Left lung (tissue), 10 donors: Measurements from ENCODE around the gene NAALADL2. TPM values are rescaled to one million over a fixed set of nuclear protein-coding genes. Genes with fewer than 3 reads are reported as not detected.

Source experiments
- ATAC-seq: fragments of 200-7000 bp; cut with Tn5 transposase; one replicate; pipeline ENCODE4 v1.9.1; 2020; ENCODE audit warnings: moderate library complexity
- DNase-seq, 4 donors: peaks; one replicate each; pipeline ENCODE4 v3.0.0-alpha.2; 2013 to 2020
- H3K27ac ChIP-seq, 2 donors: fragments of 200-600 bp; sonication (generic) in 1 of 2; one replicate each; pipeline versions ENCODE4 v1.5.0 to v1.8.0; 2020 to 2021
- H3K27me3 ChIP-seq, 2 donors: fragments of 200-600 bp; sonication (generic) in 1 of 2; one replicate each; pipeline versions ENCODE4 v1.5.0 to v1.8.0; 2020 to 2021
- H3K36me3 ChIP-seq, 2 donors: fragments of 200-600 bp; sonication (generic) in 1 of 2; one replicate each; pipeline versions ENCODE4 v1.5.0 to v1.8.0; 2020 to 2021
- H3K4me1 ChIP-seq, 2 donors: fragments of 200-600 bp; one replicate each; pipeline ENCODE4 v1.8.0; 2021
- H3K4me3 ChIP-seq, 2 donors: fragments of 200-600 bp; sonication (generic) in 1 of 2; one replicate each; pipeline versions ENCODE4 v1.5.0 to v1.8.0; 2020 to 2021; ENCODE audit warnings: mild to moderate bottlenecking in 1 of 2
- H3K9me3 ChIP-seq, 2 donors: fragments of 200-600 bp; sonication (generic) in 1 of 2; one replicate each; pipeline versions ENCODE4 v1.5.0 to v1.8.0; 2020 to 2021
- intact Hi-C, 2 donors: fragments of 100-400 bp; cut with DNase I; formaldehyde crosslinking; loops; one replicate each; pipeline versions ENCODE4 v1.11.2 to v1.14.2; 2022
- polyA plus RNA-seq, 6 donors: library from polyadenylated mRNA; unstranded; fragments of 120-200 nt; gene quantifications; one replicate each; pipeline ENCODE4 v1.2.1, GENCODE V29; 2013; ENCODE audit not compliant: insufficient read length in 6 of 6
- total RNA-seq, 2 donors: library from RNA; stranded (reverse); fragmentation: NEBNext Ultra II Directional; extraction: Animal tissue kit (Norgen Biotek cat#: 25700); gene quantifications; one replicate each; pipeline ENCODE4 v1.2.1, GENCODE V29; 2021
- TF ChIP-seq, protein P1 (sequence below), 2 donors: fragments of 200-600 bp; sonication (generic) in 1 of 2; IDR thresholded peaks; one replicate each; pipeline versions ENCODE4 v1.5.0 to v1.8.0; 2021; ENCODE audit warnings: antibody characterized with exemption in 2 of 2
- donor health status: DM: no; HTN: yes; CAD: no.
- donor health status: DM: no; HTN: no; CAD: no.

Gene NAALADL2
- total and polyA plus RNA-seq, 8 donors, result 9.8 to 23.3 (median 17.8) TPM

- Histone ChIP-seq H3K36me3 (no peaks in the 10 kb centered on the region), H3K27me3 (no peaks in the 10 kb centered on the region), H3K9me3 (peaks cover 0 to 4% of the 10 kb centered on the region in 2 donors), H3K27ac (no peak overlapping the region), H3K4me3 (no peak overlapping the region), H3K4me1 (no peaks in the 10 kb centered on the region)
- intact Hi-C loops, result no loop called here
- TF ChIP-seq, protein P1, sequence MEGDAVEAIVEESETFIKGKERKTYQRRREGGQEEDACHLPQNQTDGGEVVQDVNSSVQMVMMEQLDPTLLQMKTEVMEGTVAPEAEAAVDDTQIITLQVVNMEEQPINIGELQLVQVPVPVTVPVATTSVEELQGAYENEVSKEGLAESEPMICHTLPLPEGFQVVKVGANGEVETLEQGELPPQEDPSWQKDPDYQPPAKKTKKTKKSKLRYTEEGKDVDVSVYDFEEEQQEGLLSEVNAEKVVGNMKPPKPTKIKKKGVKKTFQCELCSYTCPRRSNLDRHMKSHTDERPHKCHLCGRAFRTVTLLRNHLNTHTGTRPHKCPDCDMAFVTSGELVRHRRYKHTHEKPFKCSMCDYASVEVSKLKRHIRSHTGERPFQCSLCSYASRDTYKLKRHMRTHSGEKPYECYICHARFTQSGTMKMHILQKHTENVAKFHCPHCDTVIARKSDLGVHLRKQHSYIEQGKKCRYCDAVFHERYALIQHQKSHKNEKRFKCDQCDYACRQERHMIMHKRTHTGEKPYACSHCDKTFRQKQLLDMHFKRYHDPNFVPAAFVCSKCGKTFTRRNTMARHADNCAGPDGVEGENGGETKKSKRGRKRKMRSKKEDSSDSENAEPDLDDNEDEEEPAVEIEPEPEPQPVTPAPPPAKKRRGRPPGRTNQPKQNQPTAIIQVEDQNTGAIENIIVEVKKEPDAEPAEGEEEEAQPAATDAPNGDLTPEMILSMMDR (IDR thresholded peaks at IDR 0.05), result no peak
- DNase-seq, result no peak
- ATAC-seq, result peak; percentile 51
Measured at GRCh38 chr3:175378348-175378747, 519.2 kb downstream of the NAALADL2 start.

GRCh38 chr3:175381685-175382084 is 522.6 kb downstream of the NAALADL2 start:
- no peak overlapping the region for H3K4me3 ChIP-seq
- DNase-seq (no peak), ATAC-seq (no peak)
- no peaks in the 10 kb centered on the region for H3K4me1 ChIP-seq
- intact Hi-C loops, result no loop called here
- peaks cover 0 to 4% of the 10 kb centered on the region in 2 donors for H3K9me3 ChIP-seq
- no peak overlapping the region for H3K27ac ChIP-seq
- no peaks in the 10 kb centered on the region for H3K36me3 ChIP-seq
- TF ChIP-seq, protein P1 (IDR thresholded peaks at IDR 0.05), result no peak
- H3K27me3 ChIP-seq, result no peaks in the 10 kb centered on the region

DNA sequence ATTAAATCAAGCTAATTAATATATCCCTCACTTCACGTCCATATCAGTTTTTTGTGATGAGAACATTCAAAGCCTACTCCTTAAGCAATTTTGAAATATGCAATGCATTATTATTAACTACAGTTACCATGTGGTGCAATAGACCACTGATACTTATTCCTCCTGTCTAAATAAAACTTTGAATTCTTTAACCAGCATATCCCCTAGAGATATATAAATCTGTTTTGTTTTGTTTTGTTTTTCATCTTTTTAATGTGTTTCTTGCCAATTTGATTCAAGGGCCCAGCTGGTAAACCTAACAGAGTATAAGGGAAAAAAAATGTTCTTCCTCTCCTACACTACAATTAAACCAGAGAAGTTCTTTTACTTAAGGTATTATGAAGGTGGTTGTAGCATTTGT is 524.2 kb downstream of the NAALADL2 start:
- H3K27ac ChIP-seq, result no peak overlapping the region
- DNase-seq (no peak), ATAC-seq (no peak)
- H3K9me3 ChIP-seq, result no peaks in the 10 kb centered on the region
- no peaks in the 10 kb centered on the region for H3K4me1 ChIP-seq
- intact Hi-C loops, result no loop called here
- no peak overlapping the region for H3K4me3 ChIP-seq
- no peaks in the 10 kb centered on the region for H3K36me3 ChIP-seq
- TF ChIP-seq, protein P1 (IDR thresholded peaks at IDR 0.05), result no peak
- H3K27me3 ChIP-seq, result no peaks in the 10 kb centered on the region

DNA sequence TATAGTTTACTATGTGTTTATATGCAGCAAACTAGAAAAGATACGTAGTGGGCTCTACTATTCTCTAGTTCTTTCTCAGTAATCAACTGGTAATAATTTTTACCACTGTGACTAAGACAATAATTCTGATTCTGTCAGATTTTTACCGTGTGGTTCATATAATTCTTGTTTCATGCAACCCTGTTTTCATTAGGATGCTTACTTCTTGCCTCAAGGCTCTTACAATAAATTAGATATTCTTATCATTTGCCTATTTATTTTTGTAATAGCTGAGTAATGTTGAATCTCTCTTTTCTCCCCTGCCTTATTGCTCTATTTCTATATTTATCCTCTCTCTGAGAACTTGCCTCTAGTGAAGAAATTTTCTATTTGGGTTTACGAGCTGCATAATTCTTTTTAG is 524.7 kb downstream of the NAALADL2 start:
- intact Hi-C loops, result no loop called here
- Histone ChIP-seq H3K36me3 (no peaks in the 10 kb centered on the region), H3K4me1 (no peaks in the 10 kb centered on the region), H3K27ac (no peak overlapping the region), H3K27me3 (no peaks in the 10 kb centered on the region), H3K4me3 (no peak overlapping the region), H3K9me3 (no peaks in the 10 kb centered on the region)
- ATAC-seq, result no peak
- TF ChIP-seq, protein P1 (IDR thresholded peaks at IDR 0.05), result no peak
- no peak for DNase-seq

DNA sequence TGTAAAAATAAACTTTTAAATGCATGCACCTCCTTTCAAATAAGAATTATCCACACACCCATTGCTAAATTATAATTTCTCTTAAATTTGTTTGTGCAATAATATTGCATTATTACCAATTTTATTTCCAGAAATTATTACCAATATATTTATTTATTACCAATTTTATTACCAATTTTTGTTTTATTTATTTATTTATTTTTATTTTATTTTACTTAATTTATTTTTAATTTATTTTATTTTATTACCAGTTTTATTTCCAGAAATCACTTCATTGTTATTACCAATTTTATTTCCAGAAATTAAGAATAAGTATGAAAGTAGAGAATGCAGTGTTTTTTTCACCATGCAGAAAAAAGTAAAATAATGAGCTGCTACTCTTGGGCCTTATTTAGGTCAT is 525.4 kb downstream of the NAALADL2 start:
- TF ChIP-seq, protein P1 (IDR thresholded peaks at IDR 0.05), result no peak
- intact Hi-C loops, result no loop called here
- DNase-seq, result no peak
- H3K9me3 ChIP-seq, result no peaks in the 10 kb centered on the region
- H3K4me1 ChIP-seq, result no peaks in the 10 kb centered on the region
- no peak overlapping the region for H3K27ac ChIP-seq
- ATAC-seq, result no peak
- no peaks in the 10 kb centered on the region for H3K27me3 ChIP-seq
- H3K36me3 ChIP-seq, result no peaks in the 10 kb centered on the region
- no peak overlapping the region for H3K4me3 ChIP-seq
